Aorta (tissue), 5 donors: ENCODE data around the gene PARG. TPM values are rescaled to one million over a fixed set of nuclear protein-coding genes. Genes with fewer than 3 reads are reported as not detected.
"Not testable (repeated sequence)": the region's sequence is repeated elsewhere in the genome, so short reads cannot be mapped to it uniquely, and the experiment has no call there.

Experiments
- ATAC-seq: fragments of 200-7000 bp; cut with Tn5 transposase; one replicate; pipeline ENCODE4 v1.9.1; 2022; ENCODE audit warnings: moderate library complexity; ENCODE audit not compliant: low FRiP score
- DNase-seq, 2 donors: peaks; one replicate each; pipeline ENCODE4 v3.0.0-alpha.2; 2020
- H3K27ac ChIP-seq, 2 donors: one replicate each; pipeline ENCODE4 v1.5.1; 2013; ENCODE audit warnings: low read length in 2 of 2, mild to moderate bottlenecking in 2 of 2, moderate library complexity in 2 of 2, control low read depth in 1 of 2, inconsistent platforms in 1 of 2, low read depth in 1 of 2
- H3K27me3 ChIP-seq, 2 donors: one replicate each; pipeline ENCODE4 v1.6.1; 2013; ENCODE audit warnings: control low read depth in 1 of 2, low read length in 1 of 2, mild to moderate bottlenecking in 1 of 2, moderate library complexity in 1 of 2; ENCODE audit not compliant: insufficient read depth in 2 of 2, control insufficient read depth in 1 of 2
- H3K36me3 ChIP-seq, 2 donors: one replicate each; pipeline ENCODE4 v1.6.1; 2013; ENCODE audit warnings: control low read depth in 1 of 2, low read length in 1 of 2, mild to moderate bottlenecking in 1 of 2; ENCODE audit not compliant: insufficient read depth in 2 of 2, control insufficient read depth in 1 of 2
- H3K4me1 ChIP-seq, 2 donors: one replicate each; pipeline ENCODE4 v1.6.1; 2013; ENCODE audit warnings: low read length in 2 of 2, control low read depth in 1 of 2, mild to moderate bottlenecking in 1 of 2, moderate library complexity in 1 of 2; ENCODE audit not compliant: insufficient read depth in 2 of 2, control insufficient read depth in 1 of 2
- H3K4me3 ChIP-seq, 2 donors: one replicate each; pipeline ENCODE4 v1.5.1; 2013; ENCODE audit warnings: low read length in 2 of 2, control low read depth in 1 of 2, mild to moderate bottlenecking in 1 of 2
- H3K9me3 ChIP-seq: one replicate; pipeline ENCODE4 v1.6.1; 2013; ENCODE audit warnings: mild to moderate bottlenecking, low read length; ENCODE audit not compliant: control insufficient read depth
- WGBS, 2 donors: extraction: QIAGEN DNeasy Blood & Tissue Kit; methylation state at CpG; one replicate each; pipeline ENCODE4 v1.1.7; 2013; 5-methylcytosine and 5-hydroxymethylcytosine counted together
- intact Hi-C, 2 donors: fragments of 100-400 bp; cut with DNase I; formaldehyde crosslinking; loops; one replicate each; pipeline versions ENCODE4 v1.14.2 to v1.15.0; 2022
- polyA plus RNA-seq, 2 donors: library from polyadenylated mRNA; stranded (reverse); fragments of 200-250 nt; gene quantifications; one replicate each; pipeline ENCODE4 v1.2.3, GENCODE V29; 2013
- total RNA-seq, 2 donors: library from RNA; stranded (reverse); fragmentation: NEBNext Ultra II Directional; extraction: Animal tissue kit (Norgen Biotek cat#: 25700); gene quantifications; one replicate each; pipeline ENCODE4 v1.2.1, GENCODE V29; 2021
- donor health status: healthy with polysubstance abuse.
- donor health status: Bipolar disorder and iron deficiency.
- donor health status: DM: no; HTN: no; CAD: no.
- donor health status: DM: no; HTN: no; CAD: no.
- donor health status: DM: yes; HTN: yes; CAD: no.

The PARG gene
- total and polyA plus RNA-seq, 4 donors = 6.9 to 32.0 (median 16.5) TPM

DNA sequence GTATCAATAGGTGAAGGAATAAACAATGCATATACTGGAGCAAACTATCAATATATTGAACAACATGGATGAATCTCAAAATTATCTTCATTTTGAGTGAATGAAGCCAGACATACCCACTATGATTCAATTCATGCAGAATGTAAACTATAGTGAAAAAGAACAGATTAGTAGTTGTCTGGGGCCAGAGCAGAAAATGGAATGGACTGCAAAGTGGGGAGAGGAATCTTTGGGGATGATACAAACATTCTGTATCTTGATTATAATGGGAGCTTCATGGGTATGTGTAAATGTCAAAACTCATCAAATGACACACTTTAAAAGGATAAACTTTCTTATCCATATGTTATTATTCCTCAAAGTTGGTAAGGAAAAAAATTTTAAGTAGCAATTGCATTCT, 23.9 kb downstream of the PARG start:
- H3K36me3 ChIP-seq, ATAC-seq, H3K4me3 ChIP-seq, H3K27ac ChIP-seq, H3K27me3 ChIP-seq, DNase-seq, H3K9me3 ChIP-seq, intact Hi-C loops, H3K4me1 ChIP-seq: not testable (repeated sequence)

DNA sequence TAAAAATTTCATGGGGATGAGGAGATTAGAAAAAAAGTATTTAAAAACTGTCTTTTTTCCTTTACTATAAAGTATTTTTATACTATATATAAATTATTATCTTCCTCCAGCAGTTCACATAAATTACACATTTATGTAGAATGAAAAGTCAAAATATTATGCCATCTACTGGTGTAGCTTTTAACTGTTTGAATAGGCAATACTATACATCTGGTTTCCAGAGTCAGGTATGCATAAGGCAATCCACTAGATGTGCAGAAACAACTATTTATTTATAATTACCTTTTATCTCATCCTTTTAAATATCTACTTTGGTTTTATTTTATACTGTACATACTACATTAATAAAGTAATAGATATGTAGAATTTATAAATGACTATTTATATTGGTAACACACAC, 25.4 kb downstream of the PARG start:
- ATAC-seq, H3K27ac ChIP-seq, H3K4me1 ChIP-seq, H3K4me3 ChIP-seq, DNase-seq, intact Hi-C loops, H3K9me3 ChIP-seq, H3K36me3 ChIP-seq, H3K27me3 ChIP-seq: not testable (repeated sequence)

DNA sequence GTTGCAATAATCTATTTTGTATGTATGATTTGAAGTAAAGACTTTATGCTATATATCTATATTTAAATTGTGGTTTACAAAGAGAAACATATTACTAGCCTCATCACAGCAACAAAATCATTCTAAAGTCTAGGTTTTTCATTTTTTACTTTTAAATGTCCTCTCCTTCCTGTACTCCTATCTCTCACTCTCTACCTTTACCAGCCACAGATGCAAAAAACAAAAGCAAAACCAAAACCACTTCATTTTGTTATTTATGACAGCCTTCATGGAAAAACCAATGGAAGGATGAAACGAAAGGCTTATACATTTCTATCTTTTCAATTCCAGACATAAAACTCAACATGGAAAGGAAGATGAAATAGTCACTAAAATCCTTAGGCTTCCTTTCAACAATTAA, 31.5 kb downstream of the PARG start:
- H3K27ac ChIP-seq, DNase-seq, H3K4me1 ChIP-seq, H3K36me3 ChIP-seq, H3K9me3 ChIP-seq, H3K4me3 ChIP-seq, H3K27me3 ChIP-seq, ATAC-seq, intact Hi-C loops: not testable (repeated sequence)
- WGBS, 2 donors = no CpG with 5 or more reads among the region's 1 CpG

DNA sequence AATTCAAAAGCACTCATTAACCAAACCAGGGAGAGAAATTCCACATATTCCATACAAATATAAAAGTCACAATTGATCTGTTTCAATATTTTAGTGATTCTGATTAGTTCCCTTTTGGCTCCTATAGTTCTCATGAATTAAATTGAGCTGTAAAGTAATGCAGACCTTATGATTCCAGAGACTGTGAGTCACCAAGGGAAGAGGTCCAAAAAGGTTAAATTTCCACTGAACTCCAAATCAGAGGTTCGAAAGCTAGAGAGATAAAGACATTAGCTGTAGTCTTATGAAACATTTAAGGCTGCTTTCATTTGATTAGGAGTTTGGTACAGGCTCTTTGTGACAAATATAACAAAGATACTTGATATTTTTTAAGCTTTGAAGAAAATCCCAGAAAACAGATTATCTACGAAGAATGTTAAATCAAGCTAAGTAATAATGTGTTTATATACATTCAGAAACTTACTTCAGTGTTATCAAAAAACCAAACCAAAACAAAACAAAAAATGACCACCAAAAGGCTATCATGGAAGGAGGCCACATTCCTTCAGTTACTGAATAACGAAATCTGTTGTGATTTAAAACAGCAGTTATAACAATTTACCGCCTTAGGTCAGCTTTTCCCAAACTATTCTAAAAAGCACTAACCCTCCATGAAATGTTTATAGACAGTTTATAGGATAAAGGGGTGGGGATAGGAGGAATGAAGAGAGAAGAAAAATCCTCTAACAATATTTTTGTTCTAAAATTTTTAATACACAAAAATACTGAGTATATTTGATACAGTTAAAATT, 33.3 kb downstream of the PARG start:
- ATAC-seq, H3K4me1 ChIP-seq, DNase-seq, H3K27me3 ChIP-seq, H3K36me3 ChIP-seq, H3K4me3 ChIP-seq, H3K27ac ChIP-seq, H3K9me3 ChIP-seq, intact Hi-C loops: not testable (repeated sequence)
- WGBS, 2 donors = 25 to 34% methylated on average over 4 of the region's 4 CpGs

DNA sequence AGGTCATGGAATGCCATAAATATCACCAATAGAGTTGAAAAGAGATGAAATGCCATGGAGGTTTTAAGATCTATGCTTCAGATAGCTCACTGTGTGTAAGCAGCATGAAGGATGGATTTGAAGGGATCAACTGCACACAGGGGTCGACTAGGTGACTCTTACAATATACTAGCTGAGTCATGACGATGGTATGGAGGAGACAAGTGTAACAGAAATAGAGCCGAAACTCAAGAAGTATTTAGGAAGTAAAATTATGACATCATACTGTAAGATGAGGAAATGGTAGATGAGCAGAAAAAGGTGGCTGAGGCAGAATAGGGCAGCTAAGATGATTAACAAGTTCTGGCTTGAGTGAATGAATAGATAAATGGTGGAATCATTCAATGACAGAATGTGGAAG, 38.0 kb downstream of the PARG start:
- H3K27ac ChIP-seq, H3K36me3 ChIP-seq, ATAC-seq, H3K4me1 ChIP-seq, DNase-seq, H3K4me3 ChIP-seq, intact Hi-C loops, H3K27me3 ChIP-seq, H3K9me3 ChIP-seq: not testable (repeated sequence)
- WGBS, 2 donors = 87 to 96% methylated on average over 3 of the region's 3 CpGs

DNA sequence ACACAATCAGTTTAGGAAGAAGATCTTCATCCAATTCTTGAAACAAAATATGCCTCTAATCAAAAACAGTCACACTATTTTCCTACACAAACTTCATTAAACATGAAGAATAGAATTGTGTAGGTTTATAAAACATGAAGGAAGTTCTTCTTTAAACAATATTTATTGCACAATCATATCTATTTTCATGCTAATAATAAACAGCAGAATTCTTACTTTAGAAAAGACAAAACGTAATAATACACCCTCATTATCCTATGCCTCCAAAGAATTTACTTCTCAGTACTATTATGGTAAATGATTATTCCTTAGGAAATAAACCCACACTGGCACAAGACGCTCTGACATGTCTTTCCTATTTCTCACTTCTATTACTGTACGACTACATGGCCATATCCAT, 41.4 kb downstream of the PARG start:
- intact Hi-C loops = not testable (repeated sequence)
- 85 to 89% methylated on average over 2 of the region's 3 CpGs for WGBS, 2 donors

DNA sequence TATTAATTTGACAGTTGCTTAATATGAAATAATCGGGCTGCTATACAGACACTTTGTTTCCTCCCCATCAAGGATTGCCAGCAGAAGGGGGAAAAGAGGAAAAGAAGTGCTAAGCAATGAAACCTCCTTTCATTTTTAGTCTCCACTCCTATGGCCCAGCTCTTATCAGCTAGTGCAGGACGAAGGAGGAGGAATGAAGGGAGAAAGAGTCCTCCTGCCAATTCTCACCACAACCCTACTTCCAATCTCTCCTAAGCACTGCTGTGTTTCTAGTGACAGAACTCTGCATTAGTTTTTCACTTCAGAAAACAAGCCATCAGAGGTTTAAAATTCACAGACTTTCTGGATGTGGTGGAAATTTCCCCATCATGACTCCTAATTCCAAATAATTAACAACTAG, 41.8 kb downstream of the PARG start:
- WGBS, 2 donors = 91% methylated on average over 1 of the region's 2 CpGs; no CpG with 5 or more reads in 1 of the 2 donors
- H3K9me3 ChIP-seq, H3K27ac ChIP-seq, H3K27me3 ChIP-seq, DNase-seq, H3K36me3 ChIP-seq, H3K4me3 ChIP-seq, ATAC-seq, intact Hi-C loops, H3K4me1 ChIP-seq: not testable (repeated sequence)

More for the DNA sequence above, 41.4 kb downstream of the PARG start:
- not testable (repeated sequence) for H3K36me3 ChIP-seq, H3K4me3 ChIP-seq, H3K9me3 ChIP-seq, H3K27ac ChIP-seq, H3K27me3 ChIP-seq, DNase-seq, ATAC-seq, H3K4me1 ChIP-seq

DNA sequence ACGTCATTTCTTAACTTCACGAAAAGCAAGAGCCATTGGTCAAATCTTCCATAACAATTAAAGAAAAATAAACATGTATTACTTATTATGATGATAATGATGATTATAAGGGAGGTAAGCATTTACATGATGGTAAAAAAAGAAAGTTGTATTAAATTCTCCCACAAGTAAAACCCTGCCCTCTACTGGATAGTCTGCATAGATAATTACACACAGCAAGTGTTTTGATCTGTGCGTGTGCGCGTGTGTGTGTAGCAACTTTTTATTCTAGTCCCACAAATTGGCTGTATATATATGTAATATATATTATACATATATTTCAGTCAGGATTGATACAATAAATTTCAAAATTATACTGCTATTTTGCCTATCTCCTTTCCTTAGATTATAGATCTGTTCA, 51.8 kb downstream of the PARG start:
- intact Hi-C loops, H3K4me1 ChIP-seq, DNase-seq, H3K27ac ChIP-seq, H3K27me3 ChIP-seq, H3K9me3 ChIP-seq, H3K4me3 ChIP-seq, H3K36me3 ChIP-seq, ATAC-seq: not testable (repeated sequence)
- 93 to 96% methylated on average over 5 of the region's 5 CpGs for WGBS, 2 donors

DNA sequence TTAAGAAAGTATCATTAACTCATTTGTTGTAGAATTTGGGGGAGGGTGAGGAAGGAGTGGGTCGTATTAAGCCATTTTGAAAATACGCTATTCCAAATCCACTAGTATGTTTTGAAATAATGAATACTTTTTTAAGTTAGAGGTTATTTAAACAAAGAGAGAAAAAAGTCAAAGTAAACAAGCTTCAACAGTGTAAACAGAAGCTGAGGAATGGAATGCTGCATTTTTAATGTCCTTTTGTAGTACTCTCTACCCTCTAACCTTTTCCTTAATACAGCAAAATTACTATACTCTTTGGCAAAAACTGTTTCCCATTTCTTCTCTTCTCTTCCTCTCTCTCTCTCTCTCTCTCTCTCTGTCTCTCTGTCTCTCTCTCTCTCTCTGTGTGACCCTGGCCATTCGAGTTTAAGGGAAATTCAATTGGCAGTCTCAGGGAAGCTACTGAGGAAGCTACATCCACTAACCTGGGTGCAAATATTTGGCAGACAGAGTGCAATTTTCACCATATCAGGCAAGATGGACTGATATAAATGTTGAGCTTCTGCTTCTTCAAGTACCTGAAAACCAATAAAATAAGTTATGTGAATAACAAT, 57.0 kb downstream of the PARG start:
- H3K36me3 ChIP-seq, DNase-seq, H3K4me3 ChIP-seq, ATAC-seq, intact Hi-C loops, H3K9me3 ChIP-seq, H3K27me3 ChIP-seq, H3K27ac ChIP-seq, H3K4me1 ChIP-seq: not testable (repeated sequence)
- 52 to 58% methylated on average over 1 of the region's 3 CpGs for whole genome bisulfite sequencing, 2 donors
